Measurements from ENCODE around the gene ADGRF3.
"Not testable (repeated sequence)": the region's sequence is repeated elsewhere in the genome, so short reads cannot be mapped to it uniquely, and the experiment has no call there.

DNA sequence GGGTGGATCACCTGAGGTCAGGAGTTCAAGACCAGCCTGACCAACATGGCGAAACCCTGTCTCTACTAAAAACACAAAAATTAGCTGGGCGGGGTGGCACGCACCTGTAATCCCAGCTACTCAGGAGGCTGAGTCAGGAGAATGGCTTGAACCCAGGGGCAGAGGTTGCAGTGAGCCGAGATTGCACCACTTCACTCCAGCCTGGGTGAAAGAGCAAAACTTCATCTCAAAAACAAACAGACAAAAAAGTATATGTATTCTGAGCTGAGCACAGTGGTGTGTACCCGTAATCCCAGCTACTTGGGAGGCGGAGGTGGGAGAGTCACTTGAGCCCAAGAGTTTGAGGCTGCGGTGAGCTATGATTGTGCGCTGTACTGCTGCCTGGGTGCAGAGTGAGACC lies 15.3 kb downstream of the ADGRF3 start:
- TF ChIP-seq CTCF (conservative IDR thresholded peaks at IDR 0.05 in 1 of 2, IDR thresholded peaks at IDR 0.05 in 1 of 2; ENCODE audit: extremely low read depth in 1 of 2, insufficient read depth in 1 of 2, low read depth in 1 of 2, low read length in 2 of 2); EZH2 (IDR thresholded peaks at IDR 0.05; ENCODE audit: borderline replicate concordance, low read length): not testable (repeated sequence)
